GM18861 (cell line): ENCODE measurements around the gene MLLT10.
A peak's percentile ranks its signal among the peaks of the same experiment; 100 is the strongest.
"Not testable (repeated sequence)": the region's sequence is repeated elsewhere in the genome, so short reads cannot be mapped to it uniquely, and the experiment has no call there.

Experiments used
- ATAC-seq: cut with Tn5 transposase; IDR thresholded peaks from one replicate; pipeline ENCODE4 v1.9.1; 2021; ENCODE audit not compliant: unreplicated experiment

Gene MLLT10

DNA sequence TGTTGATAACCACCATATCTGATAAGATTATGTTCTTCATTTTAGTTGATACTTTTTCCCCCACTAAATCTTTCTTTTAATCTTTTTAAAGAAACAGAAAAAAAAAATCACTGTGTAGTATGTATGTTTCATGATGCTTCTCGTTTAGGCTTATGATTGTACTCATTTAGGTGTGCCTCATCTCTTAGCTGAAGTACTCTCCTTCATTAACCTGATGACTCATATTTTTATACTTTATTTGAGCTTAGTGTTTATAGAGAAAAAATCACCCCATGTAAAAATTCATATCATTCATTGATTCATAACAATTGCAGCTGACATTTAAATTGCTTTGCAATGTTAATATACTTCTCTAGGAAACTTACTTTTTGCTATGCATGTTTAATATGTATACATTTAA, 158.9 kb downstream of the MLLT10 start:
- no peak for ATAC-seq

DNA sequence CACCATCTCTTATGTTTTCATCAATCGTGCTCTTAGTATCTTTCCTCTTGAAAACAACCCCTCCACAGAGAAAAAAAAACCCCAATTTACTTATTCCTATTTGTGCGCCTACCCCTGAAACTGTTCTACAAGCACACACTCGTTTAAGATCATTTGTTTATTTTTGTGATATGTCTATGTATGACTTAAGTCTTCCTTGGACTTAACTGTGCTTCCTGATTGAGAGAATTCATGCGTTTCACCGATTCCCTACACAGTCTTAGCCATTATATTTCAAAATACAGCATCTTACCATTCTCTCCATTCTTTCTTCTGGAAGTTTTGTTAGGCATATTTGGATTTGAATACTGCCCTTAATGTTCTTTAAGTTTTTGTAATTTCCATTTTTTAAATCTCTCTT, 159.4 kb downstream of the MLLT10 start:
- ATAC-seq, result no peak

DNA sequence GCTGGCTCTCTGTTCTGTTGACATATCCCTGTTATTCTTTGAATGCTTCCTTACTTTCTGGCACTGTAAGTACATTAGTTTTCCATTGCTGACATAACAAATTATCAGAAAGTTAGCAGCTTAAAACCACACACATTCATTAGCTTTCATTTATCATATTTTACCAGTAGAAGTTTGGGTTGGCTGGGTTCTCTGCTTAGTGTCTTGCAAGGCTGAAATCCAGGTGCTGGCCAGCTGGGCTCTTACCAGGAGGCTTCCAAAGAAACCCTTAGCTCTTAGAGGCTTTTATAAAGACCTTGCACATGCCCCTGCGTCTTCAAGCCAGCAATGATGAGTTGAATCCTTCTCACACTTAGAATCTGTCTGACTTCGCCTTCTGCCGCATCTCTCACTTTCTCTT, 160.6 kb downstream of the MLLT10 start:
- no peak for ATAC-seq

DNA sequence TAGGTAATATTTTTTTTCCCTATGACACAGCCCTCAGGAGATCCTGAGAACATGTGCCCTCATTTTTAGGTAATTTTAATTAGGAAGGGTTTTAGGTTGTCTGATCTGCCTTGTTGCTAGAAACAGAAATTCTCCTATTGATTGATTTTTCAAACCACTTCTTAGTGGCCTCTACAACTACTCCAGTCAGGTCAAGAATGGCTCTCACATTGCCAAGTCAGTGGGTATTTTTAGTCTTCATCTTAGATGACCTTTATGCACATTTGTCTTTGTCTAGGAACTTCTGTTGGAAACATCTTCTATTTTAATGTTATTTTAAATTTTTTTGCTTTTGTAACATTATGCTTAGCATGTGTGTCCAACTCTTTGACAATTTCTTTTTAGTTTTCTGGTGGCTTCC, 162.3 kb downstream of the MLLT10 start:
- no peak for ATAC-seq

DNA sequence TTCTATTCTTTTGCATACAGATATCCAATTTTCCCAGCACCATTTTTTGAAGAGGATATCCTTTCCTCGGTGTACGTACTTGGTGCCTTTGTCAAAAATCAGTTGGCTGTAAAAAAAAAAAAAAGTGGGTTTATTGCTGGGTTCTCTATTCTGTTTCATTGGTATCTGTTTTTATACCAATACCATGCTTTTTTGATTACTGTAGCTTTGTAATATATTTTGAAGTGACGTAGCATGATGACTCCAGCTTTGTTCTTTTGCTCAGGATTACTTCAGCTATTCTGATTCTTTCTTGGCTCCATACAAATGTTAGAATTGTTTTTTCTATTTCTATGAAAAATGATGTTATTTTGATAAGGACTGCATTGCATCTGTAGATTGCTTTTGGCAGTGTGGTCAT, 165.5 kb downstream of the MLLT10 start:
- no peak for ATAC-seq

DNA sequence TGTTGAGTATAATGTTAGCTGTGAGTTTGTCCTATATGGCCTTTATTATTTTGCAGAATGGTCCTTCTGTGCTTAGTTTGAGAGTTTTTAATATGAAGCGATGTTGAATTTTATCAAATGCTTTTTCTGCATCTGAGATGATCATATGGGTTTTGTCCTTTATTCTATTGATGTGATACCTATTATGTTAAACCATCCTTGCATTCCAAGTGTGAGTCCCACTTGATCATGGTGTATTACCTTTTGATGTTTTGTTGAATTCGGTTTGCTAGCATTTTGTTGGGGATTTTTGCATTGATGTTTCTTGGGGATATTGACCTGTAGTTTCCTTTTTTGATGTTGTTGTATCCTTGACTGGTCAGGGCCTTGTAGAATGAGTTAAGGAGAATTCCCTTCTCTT, 166.4 kb downstream of the MLLT10 start:
- ATAC-seq, result no peak

DNA sequence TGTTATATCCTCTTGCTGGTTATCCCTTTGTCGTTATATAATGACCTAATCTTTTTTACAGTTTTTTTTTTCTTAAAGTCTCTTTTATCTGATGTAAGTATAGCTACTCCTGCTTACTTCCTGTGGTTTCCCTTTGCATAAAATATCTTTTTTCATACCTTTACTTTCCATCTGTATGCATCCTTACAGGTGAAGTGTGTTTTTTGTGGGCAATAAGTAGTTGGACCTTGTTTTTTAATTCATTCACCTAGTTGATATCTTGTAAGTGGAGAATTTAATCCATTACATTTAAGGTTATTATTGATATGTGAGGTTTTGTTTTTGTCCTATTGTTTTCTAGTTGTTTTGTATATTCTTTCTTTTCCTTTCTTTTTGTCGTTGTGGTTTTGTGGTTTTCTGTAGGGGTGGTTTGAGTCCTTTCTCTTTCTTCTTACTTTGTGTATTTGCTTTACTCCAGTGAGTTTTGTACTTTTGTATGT, 168.6 kb downstream of the MLLT10 start:
- ATAC-seq, result peak; percentile 77

DNA sequence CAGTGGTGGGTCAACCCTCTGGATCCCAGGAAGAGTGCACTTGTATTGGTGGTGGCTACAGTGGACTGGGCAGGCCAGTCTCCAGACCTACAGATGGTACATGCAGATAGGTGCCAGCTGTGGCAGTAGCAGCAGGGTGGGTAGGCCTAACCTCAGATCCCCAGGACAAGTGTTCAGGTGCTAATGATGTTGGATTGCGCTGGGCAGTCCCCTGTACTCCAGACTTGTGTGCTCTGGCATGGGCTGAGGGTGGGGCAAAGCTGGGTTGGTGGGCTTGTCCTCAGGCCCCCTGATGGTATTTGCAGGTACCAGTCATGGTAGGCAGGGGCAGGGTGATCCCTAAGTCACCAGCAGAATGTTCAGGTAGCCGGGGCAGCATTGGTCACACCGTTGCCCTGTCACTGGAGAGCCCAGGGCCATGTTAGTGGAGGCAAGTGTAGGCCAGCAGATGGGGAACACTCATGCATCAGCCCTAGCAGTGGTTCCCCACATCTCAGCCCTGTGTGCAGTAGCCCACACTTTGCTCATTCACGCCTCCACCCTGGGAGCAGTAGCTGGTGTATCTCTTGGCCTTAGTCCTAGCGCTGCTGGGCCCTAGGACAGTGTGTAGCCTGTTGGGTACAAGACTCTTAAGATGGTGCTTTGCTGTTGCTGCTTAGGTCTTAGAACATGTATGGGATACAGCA, 171.3 kb downstream of the MLLT10 start:
- no peak for ATAC-seq

DNA sequence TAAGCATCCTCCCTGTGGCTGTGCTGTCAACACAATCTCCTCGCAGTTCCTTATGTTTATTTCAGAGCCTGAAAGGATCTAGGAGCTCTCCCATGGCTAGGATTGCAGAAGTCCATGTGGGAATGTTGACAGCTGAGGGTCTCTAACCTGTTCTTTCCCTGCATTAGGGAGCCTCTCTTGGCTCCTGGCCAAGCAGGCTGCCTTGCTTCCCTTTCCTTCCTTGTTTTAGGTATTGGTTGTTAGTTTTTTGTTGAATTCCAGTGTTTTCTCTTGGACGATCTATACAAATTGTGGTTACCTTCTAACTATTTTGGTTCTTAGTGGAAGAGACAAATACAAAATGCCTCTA, 171.8 kb downstream of the MLLT10 start:
- ATAC-seq, result no peak

DNA sequence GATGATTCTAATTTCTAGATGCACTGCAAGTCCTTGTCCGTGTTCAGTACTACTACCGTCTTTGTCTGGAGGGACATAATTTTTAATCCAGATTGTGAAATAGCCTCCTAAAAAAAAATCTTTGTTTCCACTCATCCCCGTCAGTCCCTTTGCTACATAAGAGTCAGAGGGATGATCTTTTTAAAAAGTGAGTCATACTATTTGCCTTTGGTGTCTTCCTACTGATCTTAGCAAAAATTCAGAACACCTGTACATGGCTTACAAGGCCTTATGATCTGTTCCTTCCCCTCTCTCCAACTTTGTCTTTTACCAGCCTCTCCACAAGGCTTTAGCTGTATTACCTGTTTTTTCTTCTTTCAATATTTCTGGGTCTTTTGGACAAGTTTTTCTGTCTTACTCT, 173.5 kb downstream of the MLLT10 start:
- no peak for ATAC-seq

DNA sequence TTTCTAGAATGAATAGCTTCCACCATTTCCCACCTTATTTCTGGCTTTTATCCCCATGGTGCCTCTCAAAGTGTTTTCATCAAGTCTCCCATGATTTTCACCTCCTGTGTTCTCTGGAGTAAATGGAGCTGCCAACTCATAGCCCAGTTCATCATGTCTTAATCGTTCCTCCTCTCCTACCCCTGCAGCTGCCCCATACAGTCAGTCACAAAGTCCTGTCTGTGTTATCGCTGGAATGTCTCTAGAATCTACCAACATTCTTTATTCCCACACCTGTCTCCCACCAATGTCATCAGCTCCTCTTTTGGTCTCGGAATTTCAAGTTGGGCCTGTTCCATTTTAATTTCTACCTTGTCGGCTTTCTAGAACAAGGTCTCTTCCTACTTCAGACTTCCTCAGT, 178.9 kb downstream of the MLLT10 start:
- ATAC-seq, result no peak

DNA sequence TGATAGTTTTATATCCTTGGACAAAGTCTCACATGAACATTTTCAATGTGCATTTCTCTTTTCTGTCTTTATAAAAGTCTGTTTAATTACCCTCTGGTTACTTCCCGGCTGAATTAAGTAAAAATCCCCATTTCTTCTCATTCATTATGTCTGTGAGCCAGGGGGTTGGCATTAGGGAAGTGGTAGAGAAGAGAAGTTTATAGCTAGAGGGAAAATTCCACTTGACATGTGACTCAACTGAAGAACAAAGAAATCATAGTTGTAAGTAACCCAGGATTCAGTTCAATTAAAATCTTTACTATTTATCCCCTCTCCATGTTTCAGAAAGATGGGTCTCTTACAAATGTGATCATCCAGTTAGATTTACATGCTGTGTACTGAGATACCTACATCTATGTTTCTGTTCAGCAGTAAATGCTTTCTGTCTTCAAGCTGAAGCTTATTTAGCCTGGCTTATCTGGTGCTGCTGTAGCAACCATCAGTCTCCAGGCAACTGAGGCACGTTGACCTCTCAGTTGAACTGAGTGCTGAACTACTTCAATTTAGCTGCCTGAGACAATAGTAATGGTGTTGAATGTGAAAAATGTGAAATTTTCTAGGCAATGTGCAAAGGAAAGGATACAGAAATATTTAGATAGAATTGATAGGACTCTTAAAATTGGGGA, 181.6 kb downstream of the MLLT10 start:
- ATAC-seq, result no peak

DNA sequence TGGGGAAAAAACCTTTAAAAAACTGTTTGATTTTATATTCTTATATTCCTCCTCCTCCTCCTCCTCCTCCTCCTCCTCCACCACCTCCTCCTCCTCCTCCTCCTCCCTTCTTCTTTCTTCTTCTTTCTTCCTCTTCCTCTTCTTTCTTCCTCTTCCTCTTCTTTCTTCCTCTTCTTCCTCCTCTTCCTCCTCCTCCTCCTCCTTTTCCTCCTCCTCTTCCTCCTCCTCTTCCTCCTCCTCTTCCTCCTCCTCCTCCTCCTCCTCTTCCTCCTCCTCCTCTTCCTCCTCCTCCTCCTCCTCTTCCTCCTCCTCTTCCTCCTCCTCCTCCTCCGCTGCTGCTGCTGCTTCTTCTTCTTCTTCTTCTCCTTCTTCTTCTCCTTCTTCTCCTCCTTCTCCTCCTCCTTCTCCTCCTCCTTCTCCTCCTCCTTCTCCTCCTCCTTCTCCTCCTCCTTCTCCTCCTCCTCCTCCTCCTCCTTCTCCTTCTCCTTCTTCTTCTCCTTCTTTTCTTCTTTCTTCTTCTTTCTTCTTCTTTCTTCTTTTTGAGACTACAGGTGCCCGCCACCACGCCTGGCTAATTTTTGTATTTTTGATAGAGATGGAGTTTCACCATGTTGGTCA, 183.5 kb downstream of the MLLT10 start:
- ATAC-seq, result not testable (repeated sequence)

DNA sequence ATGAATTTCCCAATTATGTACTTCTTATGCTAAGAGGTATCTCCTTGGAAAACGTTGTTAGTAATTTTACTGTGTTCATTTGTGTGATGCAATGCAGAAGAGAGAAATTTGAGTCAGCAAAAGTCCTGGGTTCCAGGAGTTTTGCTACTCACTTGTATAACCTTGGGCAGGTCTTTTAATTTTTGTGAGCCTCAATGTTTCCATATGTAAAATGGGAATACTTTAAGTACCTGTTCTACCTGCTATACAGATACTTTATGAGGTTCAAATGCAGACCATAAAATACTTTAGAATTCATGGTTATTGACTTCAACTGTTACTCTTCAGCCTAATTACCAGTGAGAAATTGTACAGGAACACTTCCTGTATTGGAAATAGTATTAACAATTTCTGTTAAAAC, 185.5 kb downstream of the MLLT10 start:
- no peak for ATAC-seq

DNA sequence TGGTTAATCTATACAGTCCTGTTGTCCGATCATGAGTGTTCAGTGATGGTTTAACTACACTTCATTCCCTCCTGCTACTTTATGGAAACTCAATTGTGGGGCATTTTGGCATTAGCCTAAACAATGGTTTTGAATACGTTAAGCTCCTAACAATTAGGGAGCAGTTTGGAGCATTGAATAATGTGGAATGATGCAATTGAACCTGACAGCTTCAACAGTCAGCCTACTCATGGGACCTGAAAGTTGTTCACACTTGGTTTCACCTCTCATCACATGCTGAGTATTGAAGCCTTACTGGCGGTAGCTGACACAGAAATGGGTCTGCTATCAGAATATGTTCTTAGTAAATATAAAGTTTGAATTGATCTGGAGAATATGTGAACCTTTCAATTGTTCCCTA, 186.1 kb downstream of the MLLT10 start:
- ATAC-seq, result no peak

DNA sequence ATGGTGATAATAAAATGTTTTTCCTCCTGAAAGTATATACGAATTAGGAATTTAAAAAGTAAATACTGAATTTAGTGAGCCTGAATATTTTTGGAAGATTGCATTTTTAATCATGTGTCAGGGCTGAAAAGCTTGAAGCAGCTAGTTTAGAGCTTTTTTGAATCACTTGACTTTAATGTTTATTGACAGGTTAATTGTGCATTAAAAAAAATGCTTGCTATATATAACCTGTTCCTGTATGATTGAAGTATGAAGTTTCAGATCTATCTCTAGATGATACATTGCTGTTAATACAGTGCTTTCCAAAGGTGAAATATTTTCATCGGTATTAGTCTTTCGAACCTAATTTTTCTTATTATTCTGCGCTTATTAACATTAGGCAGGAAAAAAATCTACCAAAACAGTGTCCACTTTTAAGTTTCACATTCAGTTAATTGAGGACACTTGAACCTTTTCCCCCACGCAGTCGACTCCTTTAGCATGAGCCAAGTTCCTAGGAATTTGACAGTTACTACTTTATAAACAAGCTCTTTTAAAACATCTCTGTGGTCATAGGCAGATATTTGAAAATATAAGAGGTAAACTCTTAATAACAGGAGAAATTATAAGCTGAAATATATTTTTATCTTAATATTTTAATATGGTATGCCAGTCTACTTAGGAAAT, 187.1 kb downstream of the MLLT10 start:
- ATAC-seq, result no peak

DNA sequence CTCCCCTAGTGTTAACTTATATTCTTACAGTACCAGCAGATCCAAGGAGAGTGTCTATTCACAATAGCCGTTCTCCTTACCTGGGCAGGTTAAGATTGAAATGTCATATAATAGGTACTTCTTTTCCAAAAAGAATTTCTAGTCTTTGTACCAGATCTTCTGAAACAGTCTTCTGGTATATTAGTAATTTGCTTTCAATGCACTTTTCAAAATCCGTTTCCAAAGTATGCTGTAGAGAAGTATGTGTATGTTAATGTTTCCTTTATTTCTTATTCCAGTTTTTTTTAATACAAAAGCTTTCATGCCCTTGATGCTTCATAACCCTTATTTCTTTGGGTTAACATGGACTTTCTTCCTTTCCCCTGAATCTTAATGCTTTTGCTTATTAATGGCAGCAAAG, 188.2 kb downstream of the MLLT10 start:
- no peak for ATAC-seq

DNA sequence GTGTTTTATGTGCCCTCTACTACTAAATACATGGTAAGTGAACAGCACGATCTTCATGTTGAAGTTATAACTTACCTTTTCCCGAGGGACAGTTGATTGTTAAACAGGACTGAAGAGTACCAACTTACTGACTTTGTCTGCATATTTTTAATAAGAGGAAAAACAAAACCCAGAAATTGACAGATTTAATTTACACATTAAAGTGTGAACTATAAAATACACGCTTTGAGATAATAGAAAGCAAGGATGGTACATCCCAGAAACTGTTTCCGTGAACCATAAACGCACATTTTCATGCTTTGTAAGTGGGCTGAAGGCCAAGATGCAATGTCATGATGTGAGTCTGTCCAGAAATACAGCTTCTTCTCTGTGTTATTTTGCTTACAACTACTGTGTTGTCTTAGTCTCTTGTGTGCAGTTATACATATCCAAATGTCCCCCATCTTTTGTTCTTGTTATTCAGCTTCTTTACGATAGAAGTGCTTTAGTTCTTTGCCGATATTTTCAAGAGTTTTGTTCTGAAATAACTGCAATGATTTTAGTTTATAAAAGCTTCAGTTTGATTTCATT, 190.1 kb downstream of the MLLT10 start:
- no peak for ATAC-seq

DNA sequence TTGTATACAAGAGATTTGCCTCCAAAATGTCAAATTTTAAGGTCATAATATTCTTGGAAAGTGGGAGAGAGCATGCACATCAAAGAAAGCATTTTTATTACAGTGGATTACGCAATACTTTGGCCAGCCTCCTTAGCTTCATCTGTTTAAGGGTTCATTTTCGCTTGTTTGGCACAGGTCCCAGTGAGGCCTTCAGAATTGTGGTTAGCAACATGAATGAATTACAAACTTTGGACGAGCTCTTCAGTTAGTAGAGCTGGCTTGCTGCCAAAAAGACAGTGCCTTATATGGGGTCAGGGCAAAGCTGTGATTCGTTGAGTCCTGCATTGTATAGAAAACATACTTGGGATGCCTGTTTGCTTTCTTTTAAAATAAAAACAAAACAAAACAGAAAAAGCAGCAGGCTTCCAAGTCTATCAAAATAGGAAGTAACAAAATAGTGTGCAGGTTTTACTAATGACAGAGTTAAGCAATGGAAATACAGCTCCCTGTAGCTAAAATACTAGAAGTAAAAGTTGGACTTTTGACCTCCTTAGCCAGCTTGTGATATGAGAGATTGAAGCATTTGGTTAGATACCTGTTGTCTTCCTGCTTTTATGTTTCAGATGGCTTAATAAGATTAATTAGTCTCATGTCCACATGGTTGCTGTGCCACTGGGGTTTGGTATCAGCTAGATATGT, 190.8 kb downstream of the MLLT10 start:
- peak; percentile 95 for ATAC-seq

DNA sequence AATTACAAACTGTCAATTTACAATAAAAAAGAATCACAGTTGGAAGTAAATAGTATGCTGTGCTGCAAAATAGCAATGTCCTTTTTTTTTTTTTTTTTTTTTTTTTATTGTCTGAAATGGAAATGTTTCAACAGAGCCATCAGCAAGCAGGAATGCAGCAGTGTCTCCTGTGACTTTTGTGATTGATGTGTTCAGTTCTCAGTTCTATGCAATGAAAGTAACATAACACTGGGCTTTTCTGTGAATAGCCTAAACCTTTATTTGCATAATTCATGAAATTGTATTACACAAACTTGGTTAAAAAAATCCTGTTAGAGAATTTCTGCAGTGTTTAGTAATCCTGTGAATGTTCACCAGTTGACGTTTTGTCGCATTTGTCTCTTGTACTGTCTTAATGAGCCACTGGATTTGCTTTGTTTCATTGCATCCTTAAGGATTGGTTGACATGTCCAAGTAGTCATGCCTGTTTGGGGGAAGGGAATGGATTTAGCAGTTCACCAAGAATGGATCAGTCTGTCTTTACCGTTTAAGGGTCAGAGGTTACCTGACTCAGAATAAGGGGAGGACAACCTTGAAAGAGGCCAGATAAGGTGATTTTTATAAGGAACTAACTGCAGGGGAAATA, 192.7 kb downstream of the MLLT10 start:
- ATAC-seq, result no peak
